ENCODE measurements around the gene MYEOV.

The MYEOV gene

GRCh38 chr11:69293819-69294505 lies at the start of gene MYEOV:
Gene MYEOV, plus strand, starts transcription at chr11:69294155. Its CDS starts 1,200 bp downstream, at chr11:69295355.
- no peak for TF ChIP-seq CTCF (IDR thresholded peaks at IDR 0.05; ENCODE audit: insufficient read depth, low read depth, low read length, missing control alignments)
- H3K4me3 ChIP-seq (ENCODE audit: low read depth, low read length), result no peak within 1 kb of the TSS
- DNase-seq (ENCODE audit: low read depth), result peak; percentile 71

GRCh38 chr11:69244266-69244665 lies 49.7 kb upstream of the MYEOV start:
- H3K4me3 ChIP-seq (ENCODE audit: low read depth, low read length), result no peak overlapping the region
- no peak for TF ChIP-seq CTCF (IDR thresholded peaks at IDR 0.05; ENCODE audit: insufficient read depth, low read depth, low read length, missing control alignments)
- no peak for DNase-seq (ENCODE audit: low read depth)

- no peak overlapping the region for H3K4me3 ChIP-seq (ENCODE audit: low read depth, low read length)
- DNase-seq (ENCODE audit: low read depth), result no peak
- no peak for TF ChIP-seq CTCF (IDR thresholded peaks at IDR 0.05; ENCODE audit: insufficient read depth, low read depth, low read length, missing control alignments)
Observed at GRCh38 chr11:69245041-69245440, 48.9 kb upstream of the MYEOV start.

GRCh38 chr11:69245491-69246345 lies 48.2 kb upstream of the MYEOV start:
- TF ChIP-seq CTCF (IDR thresholded peaks at IDR 0.05; ENCODE audit: insufficient read depth, low read depth, low read length, missing control alignments), result no peak
- H3K4me3 ChIP-seq (ENCODE audit: low read depth, low read length), result no peak overlapping the region
- DNase-seq (ENCODE audit: low read depth), result no peak

GRCh38 chr11:69249311-69250185 lies 44.4 kb upstream of the MYEOV start:
- no peak overlapping the region for H3K4me3 ChIP-seq (ENCODE audit: low read depth, low read length)
- no peak for TF ChIP-seq CTCF (IDR thresholded peaks at IDR 0.05; ENCODE audit: insufficient read depth, low read depth, low read length, missing control alignments)
- DNase-seq (ENCODE audit: low read depth), result no peak

- TF ChIP-seq CTCF (IDR thresholded peaks at IDR 0.05; ENCODE audit: insufficient read depth, low read depth, low read length, missing control alignments), result no peak
- DNase-seq (ENCODE audit: low read depth), result no peak
- no peak overlapping the region for H3K4me3 ChIP-seq (ENCODE audit: low read depth, low read length)
Observed at GRCh38 chr11:69250186-69251056, 43.5 kb upstream of the MYEOV start.
